Caco-2 (cell line): ENCODE measurements around the gene OR10G7. TPM values are rescaled to one million over a fixed set of nuclear protein-coding genes. Genes with fewer than 3 reads are reported as not detected.
A peak's percentile ranks its signal among the peaks of the same experiment; 100 is the strongest.

Experiments used
- BruUV-seq: library from RNA; stranded (reverse); fragments of 400-500 nt; replicated peaks from 2 replicates; lab custom pipeline; 2021; lab: Mats Ljungman, UMichigan
- CTCF ChIA-PET: fragments of 300-600 bp; sonication (Branson Sonifier 250); formaldehyde crosslinking; loops from one replicate; lab custom pipeline; 2022; ENCODE audit warnings: antibody characterized with exemption; lab: Charles Lee
- POLR2A ChIA-PET: fragments of 300-600 bp; sonication (Branson Sonifier 250); formaldehyde crosslinking; loops from one replicate; lab custom pipeline; 2022; ENCODE audit warnings: antibody characterized with exemption; lab: Charles Lee
- DNase-seq, 2 experiments: peaks; one replicate each; pipeline versions ENCODE4 v3.0.0 to v3.0.0-alpha.2; 2020 to 2022
- H3K27me3 ChIP-seq: replicated peaks from 2 replicates; pipeline ENCODE4 v1.6.0; 2011; ENCODE audit warnings: low read length; ENCODE audit not compliant: control insufficient read depth, insufficient read depth
- H3K36me3 ChIP-seq: 2 replicates; pipeline ENCODE4 v1.5.1; 2011; ENCODE audit warnings: low read length; ENCODE audit not compliant: control insufficient read depth, insufficient read depth
- H3K4me1 ChIP-seq: fragments of 250-450 bp; sonication (Bioruptor Pico); 2 replicates; pipeline ENCODE4 v1.5.1; 2020; ENCODE audit warnings: mild to moderate bottlenecking
- H3K4me3 ChIP-seq: 2 replicates; pipeline ENCODE4 v1.5.1; 2011; ENCODE audit warnings: low read depth, mild to moderate bottlenecking, control low read depth, low read length
- H3K9me3 ChIP-seq: fragments of 250-450 bp; sonication (Bioruptor Pico); 2 replicates; pipeline ENCODE4 v1.5.1; 2020; ENCODE audit warnings: mild to moderate bottlenecking, moderate library complexity
- H3K27ac Mint-ChIP-seq: one replicate; pipeline ENCODE4 v1.8.0; 2022; ENCODE audit warnings: mixed read lengths; ENCODE audit not compliant: unreplicated experiment
- H3K27me3 Mint-ChIP-seq: one replicate; pipeline ENCODE4 v1.8.0; 2022; ENCODE audit warnings: mixed read lengths; ENCODE audit not compliant: insufficient read depth, unreplicated experiment
- H3K36me3 Mint-ChIP-seq: one replicate; pipeline ENCODE4 v1.8.0; 2022; ENCODE audit warnings: mild to moderate bottlenecking, mixed read lengths; ENCODE audit not compliant: insufficient read depth, unreplicated experiment
- H3K4me1 Mint-ChIP-seq: one replicate; pipeline ENCODE4 v1.8.0; 2022; ENCODE audit warnings: low read depth, mixed read lengths; ENCODE audit not compliant: unreplicated experiment
- H3K4me3 Mint-ChIP-seq: one replicate; pipeline ENCODE4 v1.8.0; 2022; ENCODE audit warnings: mild to moderate bottlenecking, moderate library complexity, mixed read lengths; ENCODE audit not compliant: unreplicated experiment
- H3K9me3 Mint-ChIP-seq: one replicate; pipeline ENCODE4 v1.8.0; 2022; ENCODE audit warnings: mixed read lengths; ENCODE audit not compliant: unreplicated experiment
- CTCF ChIP-seq, 2 experiments: fragments of 200-600 bp in 1 of 2; IDR thresholded peaks; 1 replicate in 1 of 2; 2 replicates in 1 of 2; pipeline versions ENCODE4 v1.5.1 to v1.8.0; 2011 to 2022; ENCODE audit warnings: antibody characterized with exemption in 1 of 2, control low read depth in 1 of 2, inconsistent platforms in 1 of 2, low read depth in 1 of 2, low read length in 1 of 2, mild to moderate bottlenecking in 1 of 2, moderate library complexity in 1 of 2; ENCODE audit not compliant: insufficient read depth in 1 of 2, severe bottlenecking in 1 of 2, unreplicated experiment in 1 of 2
- intact Hi-C: fragments of 100-400 bp; cut with micrococcal nuclease; formaldehyde crosslinking; loops from one replicate; pipeline ENCODE4 v1.10.0; 2022; ENCODE audit not compliant: unreplicated experiment
- total RNA-seq: library from RNA; stranded (reverse); gene quantifications from 2 replicates; pipeline ENCODE4 v1.2.3, GENCODE V29; 2022

OR10G7 gene
- total RNA-seq, 1 experiment from 2014 or later: not detected

GRCh38 chr11:124072147-124072546, 31.0 kb upstream of the OR10G7 start:
- Mint-ChIP-seq H3K9me3 (no peaks in the 10 kb centered on the region), H3K36me3 (no peaks in the 10 kb centered on the region), H3K27ac (no peak overlapping the region), H3K4me3 (no peak overlapping the region), H3K27me3 (peaks cover 27% of the 10 kb centered on the region), H3K4me1 (no peaks in the 10 kb centered on the region)
- CTCF ChIA-PET: interaction anchor here (0.7 to 1.6 kb wide), 6 partner anchors 9 to 513 kb away, joined by 3 to 21 read pairs (median 3); no protein-coding TSS in a partner anchor
- TF ChIP-seq CTCF (IDR thresholded peaks at IDR 0.05; ENCODE audit: insufficient read depth in 1 of 2, low read depth in 1 of 2, low read length in 1 of 2, severe bottlenecking in 1 of 2, unreplicated experiment in 1 of 2): no peak
- Histone ChIP-seq H3K27me3 (peaks cover 2% of the 10 kb centered on the region), H3K9me3 (no peaks in the 10 kb centered on the region), H3K4me3 (no peak overlapping the region), H3K36me3 (no peaks in the 10 kb centered on the region), H3K4me1 (no peaks in the 10 kb centered on the region)
- POLR2A ChIA-PET: no interaction called here
- no peak for DNase-seq
- BruUV-seq: no TSS peak
- intact Hi-C loops: loop anchor here (10.0 kb wide), 2 partner anchors 253 to 333 kb away; partner anchors contain the start of gene OR8D2

GRCh38 chr11:124071623-124071948, 30.5 kb upstream of the OR10G7 start:
- BruUV-seq: no TSS peak
- no peak for TF ChIP-seq CTCF (IDR thresholded peaks at IDR 0.05; ENCODE audit: insufficient read depth in 1 of 2, low read depth in 1 of 2, low read length in 1 of 2, severe bottlenecking in 1 of 2, unreplicated experiment in 1 of 2)
- no peak for DNase-seq

GRCh38 chr11:124070915-124071622, 29.9 kb upstream of the OR10G7 start:
- POLR2A ChIA-PET: no interaction called here
- H3K4me1 ChIP-seq: no peaks in the 10 kb centered on the region
- Mint-ChIP-seq H3K27me3 (peaks cover 27% of the 10 kb centered on the region), H3K27ac (no peak overlapping the region), H3K9me3 (no peaks in the 10 kb centered on the region), H3K4me1 (no peaks in the 10 kb centered on the region), H3K36me3 (no peaks in the 10 kb centered on the region), H3K4me3 (no peak overlapping the region)
- no peaks in the 10 kb centered on the region for H3K36me3 ChIP-seq
- peak; percentile 84 to 96 for TF ChIP-seq CTCF (IDR thresholded peaks at IDR 0.05; ENCODE audit: insufficient read depth in 1 of 2, low read depth in 1 of 2, low read length in 1 of 2, severe bottlenecking in 1 of 2, unreplicated experiment in 1 of 2)
- H3K9me3 ChIP-seq: no peaks in the 10 kb centered on the region
- intact Hi-C loops: loop anchor here (1.0 to 10.0 kb wide), 7 partner anchors 44 to 515 kb away; partner anchors contain the start of genes OR8D2, VWA5A and ZNF202
- no TSS peak for BruUV-seq
- CTCF ChIA-PET: interaction anchor here (0.6 to 1.6 kb wide), 17 partner anchors 8 to 514 kb away, joined by 3 to 21 read pairs (median 3); partner anchors contain the start of gene VWA5A
- H3K27me3 ChIP-seq: peaks cover 2% of the 10 kb centered on the region
- peak; percentile 74 to 80 for DNase-seq
- no peak overlapping the region for H3K4me3 ChIP-seq

More at GRCh38 chr11:124071623-124071948, 30.5 kb upstream of the OR10G7 start:
- ChIA-PET POLR2A (no interaction called here), CTCF (interaction anchor here (0.6 to 1.6 kb wide), 17 partner anchors 8 to 514 kb away, joined by 3 to 21 read pairs (median 3); partner anchors contain the start of gene VWA5A)
- peaks cover 2% of the 10 kb centered on the region for H3K27me3 ChIP-seq
- no peaks in the 10 kb centered on the region for H3K9me3 ChIP-seq
- H3K36me3 Mint-ChIP-seq: no peaks in the 10 kb centered on the region
- H3K27ac Mint-ChIP-seq: no peak overlapping the region
- peaks cover 26% of the 10 kb centered on the region for H3K27me3 Mint-ChIP-seq
- H3K4me1 Mint-ChIP-seq: no peaks in the 10 kb centered on the region
- H3K4me3 ChIP-seq: no peak overlapping the region
- intact Hi-C loops: loop anchor here (1.0 to 10.0 kb wide), 7 partner anchors 43 to 515 kb away; partner anchors contain the start of genes OR8D2, VWA5A and ZNF202
- no peaks in the 10 kb centered on the region for H3K36me3 ChIP-seq
- no peak overlapping the region for H3K4me3 Mint-ChIP-seq
- no peaks in the 10 kb centered on the region for H3K9me3 Mint-ChIP-seq
- H3K4me1 ChIP-seq: no peaks in the 10 kb centered on the region
